Measurements from ENCODE around the gene SPAAR.

Gene SPAAR

DNA sequence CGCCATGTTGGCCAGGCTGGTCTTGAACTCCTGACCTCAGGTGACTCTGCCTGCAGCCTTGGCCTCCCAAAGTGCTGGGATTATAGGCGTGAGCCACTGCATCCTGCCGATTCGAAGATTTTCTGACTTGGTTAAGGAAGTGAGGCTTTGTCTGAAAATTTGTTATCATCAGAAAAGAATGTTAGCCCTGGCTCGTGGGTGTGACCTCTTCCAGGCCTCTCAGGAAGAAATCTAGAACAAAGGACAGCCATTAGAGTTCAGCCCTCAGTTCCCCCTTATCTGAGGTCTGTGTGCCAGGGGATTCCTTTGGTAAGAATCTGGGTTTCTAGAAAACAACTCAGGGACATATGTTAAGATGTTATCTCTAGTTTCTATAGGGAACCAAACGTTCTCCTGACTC is 42.4 kb downstream of the SPAAR start:
- peak; percentile 76 for DNase-seq

DNA sequence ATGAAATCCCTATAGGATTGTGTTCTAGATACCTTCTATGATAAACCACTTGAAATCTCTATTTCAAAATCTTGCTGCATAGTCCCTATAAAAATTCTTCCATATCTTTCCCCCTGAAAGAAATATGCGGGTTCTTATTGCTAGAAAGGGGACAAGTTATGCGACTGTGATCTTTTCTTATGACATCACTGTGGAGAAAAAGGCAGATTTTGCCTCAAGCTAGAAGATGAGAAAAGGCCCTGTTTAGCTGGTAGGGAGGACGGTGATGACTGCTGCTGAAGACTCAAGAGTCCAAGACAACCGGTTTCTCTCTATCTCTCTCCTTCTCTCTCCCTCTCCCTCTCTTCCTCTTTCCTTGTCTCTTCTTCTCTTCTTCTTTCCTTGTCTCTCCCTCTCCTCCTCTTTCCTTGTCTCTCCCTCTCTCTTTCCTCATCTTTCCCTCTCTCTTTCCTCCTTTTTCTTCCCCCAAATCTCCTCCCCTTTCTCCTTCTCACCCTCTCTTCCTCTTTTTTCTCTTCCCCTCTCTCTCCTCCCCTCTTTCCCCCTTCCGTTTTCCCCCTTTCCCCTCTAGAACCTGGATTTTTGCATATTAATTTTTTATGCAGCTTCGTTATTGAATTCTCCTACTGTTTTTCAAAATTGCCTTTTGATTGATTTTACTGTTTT is 43.4 kb downstream of the SPAAR start:
- DNase-seq: peak; percentile 37

DNA sequence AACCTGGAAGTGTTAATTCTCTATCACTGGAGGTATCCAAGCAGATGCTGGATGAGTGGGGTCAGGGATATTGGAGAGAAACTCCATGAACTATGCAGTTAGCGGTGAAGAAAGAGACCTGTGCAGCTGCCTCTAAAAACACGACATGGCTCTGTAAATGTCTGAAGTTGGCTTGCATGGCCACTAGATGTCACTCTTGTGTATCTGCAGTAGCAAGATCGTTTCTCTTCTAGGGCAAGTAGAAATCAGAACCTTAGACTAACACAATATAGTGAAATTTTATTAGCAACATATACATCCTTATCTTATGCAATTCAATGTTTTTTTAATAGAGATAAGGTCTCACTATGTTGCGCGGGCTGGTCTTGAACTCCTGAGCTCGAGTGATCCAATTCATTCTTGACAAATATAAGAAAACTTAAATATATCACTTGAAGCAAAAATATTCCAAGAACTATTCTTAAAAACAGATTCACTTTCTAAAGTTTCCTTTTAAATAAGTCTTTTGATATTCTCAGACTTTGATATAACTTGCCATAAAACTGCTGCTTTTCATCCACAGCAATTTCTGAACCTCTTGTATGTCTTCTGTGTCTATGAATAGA is 45.8 kb downstream of the SPAAR start:
- peak; percentile 76 for DNase-seq

DNA sequence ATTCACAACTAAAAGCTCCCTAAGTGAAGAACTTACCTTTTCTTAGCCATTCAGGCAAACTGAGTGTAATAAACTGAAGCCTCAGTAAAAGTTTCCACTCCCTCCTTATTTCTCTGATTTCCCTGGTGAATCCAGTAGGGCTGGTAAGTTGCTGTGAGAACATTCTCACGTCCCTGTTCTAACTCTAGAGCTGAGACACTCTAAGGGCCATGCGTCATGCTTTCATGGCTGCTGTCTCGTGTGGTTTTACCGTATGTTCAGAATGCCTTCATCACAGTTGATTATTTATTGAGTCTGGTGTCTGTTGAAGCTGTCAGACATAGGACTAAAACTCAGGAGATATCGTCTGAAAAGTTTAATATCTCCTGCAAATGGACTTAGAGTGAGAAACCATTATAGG is 47.4 kb downstream of the SPAAR start:
- DNase-seq: no peak

DNA sequence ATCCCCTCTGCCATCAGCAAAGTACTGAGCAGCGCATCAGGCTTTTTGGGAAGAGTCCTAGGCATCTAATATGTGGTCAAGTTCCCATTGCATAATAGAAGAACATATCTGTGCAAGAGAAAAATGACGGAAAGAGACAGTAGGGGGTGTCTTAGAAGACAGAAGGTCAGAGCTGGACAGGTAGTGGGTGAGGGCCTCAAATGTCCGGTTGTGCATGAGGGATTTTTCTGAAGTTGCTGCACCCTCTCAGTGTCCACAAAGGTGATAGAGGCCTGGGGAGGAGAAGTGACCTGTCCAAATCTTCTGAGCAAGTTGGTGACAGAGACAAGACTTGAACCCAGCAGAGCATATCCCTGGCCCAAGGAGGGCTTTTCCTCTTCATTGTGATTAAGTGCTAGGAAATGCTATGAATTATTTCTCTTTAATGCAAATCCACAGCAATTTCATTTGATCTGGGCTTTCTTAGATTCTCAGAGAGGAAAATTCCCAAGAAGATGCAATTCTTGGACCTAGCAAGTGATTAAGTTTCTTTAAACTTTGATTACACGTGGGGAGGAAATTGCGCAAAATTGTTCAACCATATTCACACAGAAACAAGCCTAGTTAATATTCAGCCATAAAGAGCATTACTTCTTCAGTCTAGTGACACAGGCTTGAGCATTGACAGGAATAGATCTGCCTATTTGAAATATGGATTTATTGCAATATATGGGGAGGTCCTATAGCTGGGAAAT is 49.0 kb downstream of the SPAAR start, which contains the start of gene OR2S2:
TSS of gene OR2S2 (minus strand) at position 51 of the 734 bp plus-strand sequence. CDS start 56 bp downstream, outside the sequence.
- no peak for DNase-seq

DNA sequence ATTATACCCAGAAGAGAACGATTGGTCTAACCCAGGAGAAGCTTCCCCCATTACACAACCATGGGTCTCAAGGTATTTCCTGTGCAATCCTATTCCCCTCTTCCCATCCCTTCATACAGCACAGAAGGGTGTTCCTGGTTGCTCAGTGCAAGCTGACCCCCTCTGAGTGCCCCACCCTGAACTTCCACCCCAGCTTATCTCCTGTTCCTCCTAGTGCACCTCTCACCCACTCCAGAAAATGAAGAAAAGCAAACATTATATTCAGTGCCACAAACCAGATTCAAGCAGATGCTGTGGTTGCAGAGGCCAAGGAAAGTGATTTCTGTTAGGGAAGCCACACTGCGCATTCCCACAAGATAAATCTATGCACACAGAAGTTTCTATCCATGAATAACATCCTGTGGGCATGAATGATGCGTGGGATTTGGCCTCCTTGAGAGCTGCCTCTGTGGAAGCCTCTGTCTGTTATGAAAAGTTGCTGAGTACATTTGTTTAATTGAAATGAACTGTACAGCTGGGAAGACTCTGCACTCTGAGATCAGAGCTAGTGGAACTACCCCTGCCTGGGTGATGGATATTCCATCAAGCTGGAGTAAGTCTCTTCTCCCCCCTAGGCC is 50.9 kb downstream of the SPAAR start:
- no peak for DNase-seq

Measured in EL (cell line).